Suprapubic skin (tissue), 3 donors: ENCODE measurements around the gene LPP.

Source experiments
- CTCF ChIP-seq, 2 donors: fragments of 200-600 bp in 1 of 2; fragments of 450-650 bp in 1 of 2; sonication (generic) in 1 of 2; IDR thresholded peaks; one replicate each; pipeline ENCODE4 v1.5.1; 2016 to 2019; ENCODE audit warnings: antibody characterized with exemption in 2 of 2, mild to moderate bottlenecking in 1 of 2, moderate library complexity in 1 of 2
- POLR2AphosphoS5 ChIP-seq, 3 donors: sonication (generic); formaldehyde crosslinking; IDR thresholded peaks; one replicate each; pipeline ENCODE4 v1.6.1; 2017; ENCODE audit warnings: antibody characterized with exemption in 3 of 3

- TF ChIP-seq CTCF (IDR thresholded peaks at IDR 0.05) (no peak), POLR2AphosphoS5 (IDR thresholded peaks at IDR 0.05) (no peak)
These were observed 664.3 kb downstream of the LPP start for GRCh38 chr3:188818282-188818681.
